ENCODE measurements around the gene PPEF1.
"Not testable (repeated sequence)": the region's sequence is repeated elsewhere in the genome, so short reads cannot be mapped to it uniquely, and the experiment has no call there.

PPEF1 gene

GRCh38 chrX:18799911-18800310 is 92.5 kb downstream of the PPEF1 start:
- DNase-seq (ENCODE audit: low read depth) = no peak

- no peak for DNase-seq (ENCODE audit: low read depth)
Measured at GRCh38 chrX:18809641-18810040, 102.2 kb downstream of the PPEF1 start.

GRCh38 chrX:18810416-18810815 is 103.0 kb downstream of the PPEF1 start:
- DNase-seq (ENCODE audit: low read depth) = no peak

GRCh38 chrX:18825375-18825774 is 117.9 kb downstream of the PPEF1 start:
- no peak for DNase-seq (ENCODE audit: low read depth)

- DNase-seq (ENCODE audit: low read depth) = peak; percentile 2
Measured at GRCh38 chrX:18828832-18829404, 121.5 kb downstream of the PPEF1 start.

- no peak for DNase-seq (ENCODE audit: low read depth)
Measured at GRCh38 chrX:18833071-18833731, 125.8 kb downstream of the PPEF1 start.

- DNase-seq (ENCODE audit: low read depth) = not testable (repeated sequence)
Measured at GRCh38 chrX:18847901-18848300, 140.5 kb downstream of the PPEF1 start.

- DNase-seq (ENCODE audit: low read depth) = peak; percentile 40
Measured at GRCh38 chrX:18855919-18856644, 148.6 kb downstream of the PPEF1 start.

- no peak for DNase-seq (ENCODE audit: low read depth)
Measured at GRCh38 chrX:18856645-18856997, 149.2 kb downstream of the PPEF1 start.

- DNase-seq (ENCODE audit: low read depth) = no peak
Measured at GRCh38 chrX:18861511-18861910, 154.1 kb downstream of the PPEF1 start.

GRCh38 chrX:18864390-18864920 is 157.0 kb downstream of the PPEF1 start:
- DNase-seq (ENCODE audit: low read depth) = no peak

- peak; percentile 22 for DNase-seq (ENCODE audit: low read depth)
Measured at GRCh38 chrX:18871161-18871890, 163.9 kb downstream of the PPEF1 start.

- DNase-seq (ENCODE audit: low read depth) = no peak
Measured at GRCh38 chrX:18871970-18872369, 164.5 kb downstream of the PPEF1 start.

- DNase-seq (ENCODE audit: low read depth) = no peak
Measured at GRCh38 chrX:18872621-18873020, 165.2 kb downstream of the PPEF1 start.

GRCh38 chrX:18873189-18873791 is 165.8 kb downstream of the PPEF1 start:
- DNase-seq (ENCODE audit: low read depth) = peak; percentile 70

- no peak for DNase-seq (ENCODE audit: low read depth)
Measured at GRCh38 chrX:18873836-18874235, 166.4 kb downstream of the PPEF1 start.

GRCh38 chrX:18874560-18875255 is 167.3 kb downstream of the PPEF1 start:
- DNase-seq (ENCODE audit: low read depth) = no peak

- no peak for DNase-seq (ENCODE audit: low read depth)
Measured at GRCh38 chrX:18875256-18875878, 167.9 kb downstream of the PPEF1 start.

GRCh38 chrX:18877469-18877868 is 170.0 kb downstream of the PPEF1 start:
- DNase-seq (ENCODE audit: low read depth) = no peak
